ENCODE data around the gene OR11H1.
"Not testable (repeated sequence)": the region's sequence is repeated elsewhere in the genome, so short reads cannot be mapped to it uniquely, and the experiment has no call there.

OR11H1 gene, protein sequence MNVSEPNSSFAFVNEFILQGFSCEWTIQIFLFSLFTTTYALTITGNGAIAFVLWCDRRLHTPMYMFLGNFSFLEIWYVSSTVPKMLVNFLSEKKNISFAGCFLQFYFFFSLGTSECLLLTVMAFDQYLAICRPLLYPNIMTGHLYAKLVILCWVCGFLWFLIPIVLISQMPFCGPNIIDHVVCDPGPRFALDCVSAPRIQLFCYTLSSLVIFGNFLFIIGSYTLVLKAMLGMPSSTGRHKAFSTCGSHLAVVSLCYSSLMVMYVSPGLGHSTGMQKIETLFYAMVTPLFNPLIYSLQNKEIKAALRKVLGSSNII

DNA sequence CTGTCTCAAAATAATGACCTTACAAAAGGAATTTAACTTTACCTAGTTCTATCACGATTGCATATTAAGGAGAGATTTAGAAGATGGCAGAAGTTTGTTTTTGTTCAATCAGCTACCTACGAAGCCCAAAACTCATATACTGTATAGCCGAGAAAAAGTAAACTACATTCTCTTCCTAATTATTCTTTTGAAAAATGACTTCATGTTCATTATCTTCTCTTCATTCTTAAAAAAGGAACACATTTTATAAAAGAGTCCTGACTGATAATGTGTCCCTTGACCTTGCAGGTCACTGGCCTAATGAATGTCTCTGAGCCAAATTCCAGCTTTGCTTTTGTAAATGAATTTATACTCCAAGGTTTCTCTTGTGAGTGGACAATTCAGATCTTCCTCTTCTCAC is at the start of gene OR11H1:
Gene OR11H1, plus strand, starts transcription at position 301 of the 400 bp plus-strand sequence. Its CDS starts 0 bp downstream, at position 301.
- not testable (repeated sequence) for DNase-seq (ENCODE audit: low read depth)

DNA sequence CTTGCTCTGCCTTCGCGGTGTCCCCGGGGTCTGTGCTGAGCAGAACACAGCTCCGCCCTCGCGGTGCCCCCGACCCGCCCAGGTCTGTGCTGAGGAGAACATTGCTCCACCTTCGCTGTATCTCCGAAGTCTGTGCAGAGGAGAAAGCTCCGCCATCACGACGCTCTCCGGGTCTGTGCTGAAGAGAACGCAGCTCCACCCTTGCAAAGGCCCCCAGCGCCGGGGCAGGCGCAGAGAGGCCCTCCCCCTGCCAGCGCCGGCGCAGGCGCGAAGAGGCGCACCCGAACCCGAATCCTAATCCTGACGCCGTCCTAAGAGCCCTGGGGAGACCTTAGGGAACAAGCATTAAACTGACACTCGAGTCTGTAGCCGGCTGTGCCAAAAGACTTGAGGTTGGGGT is 18.0 kb upstream of the OR11H1 start:
- DNase-seq (ENCODE audit: low read depth): not testable (repeated sequence)

DNA sequence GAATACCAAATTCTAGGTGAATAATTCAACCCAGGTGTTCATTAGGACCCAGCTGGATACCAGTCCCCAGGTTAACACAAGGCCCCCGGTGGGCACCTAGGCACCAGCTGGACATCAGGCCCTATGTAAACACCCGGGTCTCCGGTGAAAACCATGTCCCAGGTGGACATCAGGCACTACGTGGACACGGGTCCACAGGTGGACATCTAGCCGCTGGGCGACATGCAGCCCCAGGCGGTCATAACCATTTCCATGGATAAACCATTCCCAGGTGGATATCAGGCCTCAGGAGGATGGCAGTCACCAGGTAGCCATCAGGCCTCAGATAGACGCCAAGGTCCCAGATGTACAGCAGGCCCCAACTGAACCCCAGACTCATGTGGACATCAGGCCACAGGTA is 12.1 kb upstream of the OR11H1 start:
- DNase-seq (ENCODE audit: low read depth): not testable (repeated sequence)

DNA sequence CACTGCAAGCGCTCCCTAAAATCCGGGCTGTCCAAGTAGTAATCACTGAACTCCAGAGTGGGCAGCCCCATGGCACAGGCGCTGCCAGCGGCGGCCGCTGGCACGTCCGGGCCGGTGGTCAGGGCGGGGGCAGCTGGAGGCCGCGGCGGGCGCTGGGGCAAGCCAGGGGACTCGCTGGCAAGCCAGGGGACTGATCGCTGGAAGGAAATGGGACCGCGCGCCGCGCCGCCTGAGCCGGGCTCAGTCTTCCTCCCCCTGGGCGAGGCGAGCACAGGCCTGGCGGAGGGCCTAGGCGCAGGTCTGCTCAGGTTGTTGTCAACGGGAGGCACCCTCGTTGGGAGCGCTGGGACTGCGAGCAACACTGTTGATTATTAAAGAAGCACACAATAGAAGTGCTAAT is 25.8 kb downstream of the OR11H1 start:
- DNase-seq (ENCODE audit: low read depth): not testable (repeated sequence)

GRCh38 chr22:15563461-15563860 is 35.5 kb downstream of the OR11H1 start:
- not testable (repeated sequence) for DNase-seq (ENCODE audit: low read depth)

- DNase-seq (ENCODE audit: low read depth): not testable (repeated sequence)
These were observed 37.1 kb downstream of the OR11H1 start for GRCh38 chr22:15565063-15565462.

All from CMK (cell line).